DMS53 (cell line): ENCODE data around the gene SYNC.
"Not testable (repeated sequence)": the region's sequence is repeated elsewhere in the genome, so short reads cannot be mapped to it uniquely, and the experiment has no call there.

Experiments
- DNase-seq: peaks from one replicate; lab custom pipeline; 2025; lab: John Stamatoyannopoulos, UW

SYNC gene

DNA sequence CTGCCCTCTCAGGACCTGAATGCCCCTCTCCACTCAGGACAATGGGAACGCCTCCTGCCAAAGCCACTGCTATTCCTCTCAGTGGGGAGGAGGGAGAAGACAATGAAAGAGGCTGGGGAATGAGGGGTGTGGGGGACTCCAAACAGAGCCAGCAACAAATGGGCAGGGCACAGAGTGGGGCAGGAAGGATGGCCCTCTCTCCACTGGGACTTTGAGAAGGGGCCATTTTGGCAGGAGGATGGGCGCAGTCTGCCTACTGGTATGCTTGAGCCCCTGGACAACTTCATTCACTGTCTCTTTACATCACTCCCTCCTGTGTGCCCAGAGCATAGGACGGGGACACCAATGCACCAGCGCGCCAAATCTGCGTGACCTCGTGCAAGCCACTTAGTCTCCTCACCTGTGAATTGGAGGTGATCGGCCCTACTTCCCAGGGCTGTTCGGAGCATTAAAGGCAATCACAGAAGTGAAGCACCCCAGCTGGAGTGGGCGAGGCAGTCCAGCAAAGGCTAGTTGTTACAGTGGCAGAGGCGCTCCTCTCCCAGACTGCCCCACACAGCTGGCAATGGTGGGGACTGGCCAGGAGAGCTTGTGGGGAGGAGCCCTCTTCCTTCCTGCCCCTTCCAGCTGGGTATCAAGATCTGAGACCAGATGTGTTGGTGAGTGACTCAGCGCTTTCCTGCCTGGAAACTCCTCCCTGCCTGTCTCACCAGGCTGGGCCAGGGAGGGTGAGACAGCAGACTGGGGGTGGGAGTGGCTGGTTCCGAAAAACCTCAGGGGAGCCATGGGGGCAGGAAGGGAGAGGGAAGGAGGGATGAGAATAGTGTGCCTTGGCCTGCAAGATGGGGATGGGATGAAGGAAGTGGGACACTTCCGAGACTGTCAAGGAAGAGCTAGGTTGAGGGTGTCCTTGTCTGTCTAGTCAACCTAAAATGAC lies 22.4 kb upstream of the SYNC start:
- DNase-seq: peak; percentile 94

DNA sequence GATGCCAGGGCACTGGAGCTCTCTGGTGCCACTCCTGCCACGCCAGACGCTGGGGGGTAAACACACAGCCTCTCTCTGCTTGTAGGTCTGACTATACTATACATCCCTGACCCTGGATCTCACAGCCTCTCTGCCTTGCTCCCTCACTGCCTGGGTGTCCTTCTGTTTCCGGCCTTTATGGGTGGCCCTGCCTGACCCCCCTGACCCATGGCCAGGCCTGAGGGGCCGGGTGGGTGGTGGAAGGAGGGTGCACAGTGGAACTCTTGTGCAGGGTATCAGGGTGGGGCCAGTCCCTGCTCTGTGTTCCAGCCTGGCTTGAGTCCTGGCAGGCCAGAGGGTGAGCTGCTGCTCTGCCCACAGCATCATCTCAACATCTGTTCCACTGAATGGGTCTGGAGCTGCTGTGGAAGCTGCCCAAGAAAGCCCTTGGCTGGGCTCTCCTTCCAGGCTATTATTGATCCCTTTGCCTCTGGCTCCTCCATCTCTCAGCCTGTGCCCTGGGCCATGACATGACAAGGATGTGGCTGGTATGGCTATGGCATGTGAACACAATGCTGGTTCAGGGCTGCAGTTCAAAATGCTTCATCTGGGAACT lies 17.2 kb upstream of the SYNC start:
- DNase-seq: no peak

DNA sequence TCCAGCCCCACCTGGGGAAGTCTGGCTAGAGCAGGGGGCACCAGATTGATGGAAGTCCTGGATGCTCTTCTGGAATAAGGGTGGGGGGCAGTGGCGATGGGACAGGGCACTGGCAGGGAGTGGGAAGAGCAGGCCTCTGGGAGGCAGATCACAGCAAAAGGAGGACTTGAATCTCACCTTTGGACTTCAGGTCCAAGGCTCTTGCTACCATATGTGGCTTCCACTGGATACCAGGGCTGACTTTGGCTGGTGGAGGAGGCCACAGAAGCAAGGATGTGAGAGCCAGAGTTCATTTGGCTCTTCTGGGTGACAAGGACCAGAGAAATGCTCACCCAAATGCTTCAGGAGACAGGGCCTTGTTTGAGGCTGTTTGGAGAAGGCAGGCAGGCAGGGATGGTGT lies 16.0 kb upstream of the SYNC start:
- no peak for DNase-seq

DNA sequence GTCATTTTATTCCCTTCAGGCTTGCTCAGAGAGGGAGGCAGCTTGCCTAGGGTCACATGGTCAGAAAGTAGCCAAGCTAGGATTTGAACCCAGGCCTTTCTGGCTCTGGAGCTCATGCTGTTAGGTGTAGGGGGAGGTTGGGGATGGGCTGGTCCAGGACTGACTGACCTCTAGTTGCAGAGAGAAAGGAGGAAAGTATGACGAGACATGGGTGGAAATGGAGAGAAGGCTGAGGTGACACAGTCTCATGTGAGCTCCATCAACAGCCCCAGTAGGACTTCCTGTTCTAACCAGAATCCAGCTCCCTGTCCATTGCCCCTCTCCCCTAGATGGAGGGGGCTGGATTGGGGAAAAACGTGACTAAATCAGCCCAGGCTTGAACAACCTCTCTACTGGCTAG lies 15.5 kb upstream of the SYNC start:
- DNase-seq: no peak

DNA sequence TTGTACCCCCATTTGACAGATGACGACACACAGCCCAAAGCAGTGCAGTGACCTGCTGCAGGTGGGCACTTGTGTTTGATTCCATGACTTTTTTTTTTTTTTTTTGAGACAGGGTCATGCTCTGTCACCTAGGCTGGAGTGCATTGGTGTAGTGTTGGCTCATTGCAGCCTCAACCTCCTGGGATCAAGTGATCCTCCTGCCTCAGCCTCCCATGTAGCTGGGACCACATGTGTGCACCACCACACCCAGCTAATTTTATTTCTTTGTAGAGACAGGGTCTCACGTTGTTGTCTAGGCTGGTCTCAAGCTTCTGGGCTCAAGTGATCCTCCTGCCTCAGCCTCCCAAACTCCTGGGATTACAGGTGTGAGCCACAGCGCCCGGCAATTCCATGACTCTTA lies 14.9 kb upstream of the SYNC start:
- DNase-seq: no peak

DNA sequence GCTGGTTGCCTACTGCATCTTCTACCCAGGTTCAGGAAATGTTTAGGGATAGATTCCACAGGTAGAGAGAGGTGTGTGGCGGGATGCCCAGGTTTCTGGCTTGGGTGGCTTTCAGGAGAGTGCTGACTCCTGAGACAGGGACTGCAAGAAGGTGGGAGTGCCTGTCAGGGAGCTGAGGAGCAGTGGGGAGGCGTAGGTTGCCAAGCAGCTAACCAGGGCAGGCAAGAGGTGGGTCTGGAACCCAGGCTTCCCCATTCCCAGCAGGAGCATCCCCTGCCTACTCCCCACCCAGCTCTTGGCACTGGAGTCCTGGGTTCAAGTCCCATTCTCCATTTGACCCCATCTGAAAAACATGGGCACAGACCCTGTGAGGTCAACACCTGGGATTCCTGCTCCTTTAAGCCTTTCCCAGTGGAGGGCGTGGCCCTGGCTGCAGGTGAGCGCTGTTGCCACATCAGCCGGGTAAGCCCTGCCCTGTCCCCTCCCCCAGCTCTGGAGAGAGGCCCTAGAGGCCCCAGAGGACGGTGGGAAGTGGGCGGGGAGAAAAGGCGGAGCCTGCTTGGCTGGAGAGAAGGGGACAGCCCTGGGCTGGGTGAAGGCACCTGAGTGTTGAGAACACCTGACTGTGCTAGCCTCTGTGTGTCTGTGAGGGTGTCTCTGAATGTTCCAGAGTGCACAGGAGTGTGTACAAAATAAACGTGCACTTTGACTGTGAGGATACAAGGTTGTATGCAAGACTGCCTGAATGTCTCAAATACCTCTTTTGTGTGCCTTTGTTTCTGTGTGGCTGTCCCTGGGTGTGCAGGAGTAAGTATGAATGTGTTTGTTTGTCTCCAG lies 14.0 kb upstream of the SYNC start:
- DNase-seq: peak; percentile 99

DNA sequence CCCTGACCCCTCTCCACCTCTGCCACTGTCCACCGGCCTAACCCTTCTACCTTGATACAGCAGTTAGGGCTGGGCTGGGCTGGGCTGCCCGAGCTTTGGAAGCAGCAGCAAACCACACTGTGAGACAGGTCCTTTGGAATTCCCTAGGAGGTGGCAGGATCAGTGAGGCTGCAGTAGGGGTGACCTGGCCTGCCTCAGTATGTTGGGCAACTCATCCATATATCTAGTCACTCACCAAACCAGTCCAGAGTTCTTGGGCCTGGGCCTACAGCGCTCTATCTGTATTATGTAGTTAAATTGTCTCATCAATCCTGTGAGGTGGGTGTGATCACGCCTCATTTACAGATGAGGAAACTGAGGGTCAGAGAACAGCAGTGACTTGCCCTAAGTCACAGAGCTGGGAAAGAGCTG lies 13.3 kb upstream of the SYNC start:
- DNase-seq: no peak

DNA sequence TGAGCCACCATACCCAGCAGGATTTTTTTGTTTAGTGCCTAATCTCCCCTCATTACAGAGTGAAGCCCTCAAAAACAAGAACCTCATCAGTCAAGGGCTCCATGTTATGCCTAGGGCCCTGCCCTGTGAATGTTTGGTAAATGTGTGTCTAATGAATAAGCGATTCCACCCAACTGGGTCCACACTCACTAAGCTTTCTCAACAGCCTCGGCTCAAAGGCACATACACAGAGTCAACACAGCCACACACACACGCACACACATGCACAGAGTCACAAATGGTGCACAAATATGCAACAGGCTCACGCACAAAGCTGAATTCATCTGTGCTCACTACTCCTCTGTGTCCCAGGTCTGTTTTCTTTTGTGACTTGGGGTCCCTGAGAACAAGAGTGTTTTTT lies 11.7 kb upstream of the SYNC start:
- DNase-seq: peak; percentile 26

DNA sequence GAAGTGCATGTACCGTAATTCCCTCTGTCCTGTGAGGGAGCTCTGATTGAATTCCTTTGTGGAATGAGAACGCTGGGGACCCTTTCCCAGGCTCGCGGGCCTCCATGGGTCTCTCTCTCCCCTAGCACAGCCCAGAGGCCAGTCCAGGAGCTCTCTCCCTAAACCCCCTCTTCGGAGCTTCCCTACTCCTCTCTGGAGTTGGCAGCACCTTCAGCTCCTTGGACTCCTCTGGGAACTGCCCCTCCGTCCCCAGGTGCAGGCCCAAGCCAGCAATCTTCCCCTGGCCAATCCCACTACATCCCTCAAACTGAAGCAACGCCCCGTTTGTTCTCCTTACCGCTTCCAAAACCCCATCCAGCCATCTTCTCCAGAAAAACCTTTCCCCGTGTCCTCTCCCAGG lies 10.5 kb upstream of the SYNC start:
- DNase-seq: no peak

DNA sequence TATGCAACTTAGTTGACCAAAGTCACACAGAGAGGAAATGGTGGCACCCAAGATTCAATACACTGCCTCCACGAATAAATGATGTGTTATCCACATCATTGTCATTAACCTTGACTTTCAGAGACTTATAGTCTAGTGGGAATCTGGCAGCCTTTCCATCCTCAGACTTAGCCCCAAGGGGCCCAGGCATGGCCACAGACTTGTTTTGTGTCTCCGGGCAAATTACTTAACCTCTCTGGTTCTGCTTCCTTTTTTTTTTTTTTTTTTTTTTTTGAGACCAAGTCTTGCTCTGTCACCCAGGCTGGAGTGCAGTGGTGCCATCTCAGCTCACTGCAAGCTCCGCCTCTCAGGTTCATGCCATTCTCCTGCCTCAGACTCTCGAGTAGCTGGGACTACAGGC lies 8.7 kb upstream of the SYNC start:
- DNase-seq: not testable (repeated sequence)

DNA sequence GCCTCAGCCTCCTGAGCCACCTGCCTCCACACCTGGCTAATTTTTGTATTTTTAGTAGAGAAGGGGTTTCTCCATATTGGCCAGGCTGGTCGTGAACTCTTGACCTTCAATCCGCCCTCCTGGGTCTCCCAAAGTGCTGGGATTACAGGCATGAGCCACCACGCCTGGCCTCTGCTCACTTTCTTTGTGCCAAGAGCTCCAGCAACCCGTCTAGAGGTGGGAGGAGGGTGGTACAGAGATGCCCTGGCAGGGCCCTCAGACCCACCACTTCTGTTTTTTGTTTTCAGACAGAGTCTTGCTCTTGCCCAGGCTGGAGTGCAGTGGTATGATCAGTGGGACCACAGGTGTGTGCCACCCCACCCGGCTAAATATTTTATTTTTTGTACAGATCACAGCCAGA lies 6.9 kb upstream of the SYNC start:
- DNase-seq: no peak

DNA sequence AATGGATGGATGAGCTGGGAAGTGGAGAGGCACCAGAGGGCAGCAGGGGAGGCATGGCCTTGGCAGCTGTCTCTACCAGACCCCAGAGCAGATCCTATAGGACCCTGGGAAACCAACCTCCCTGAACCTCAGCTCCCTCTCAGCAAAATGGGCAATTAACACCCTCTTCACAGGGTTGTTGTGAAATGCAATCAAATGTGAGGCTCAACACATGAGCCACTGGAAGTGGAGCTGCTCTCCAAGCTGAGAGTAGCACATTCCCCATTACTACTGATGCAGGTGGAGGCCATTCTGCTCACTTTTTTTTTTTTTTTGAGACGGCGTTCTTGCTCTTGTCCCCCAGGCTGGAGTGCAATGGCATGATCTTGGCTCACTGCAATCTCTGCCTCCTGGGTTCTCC lies 6.5 kb upstream of the SYNC start:
- DNase-seq: no peak

DNA sequence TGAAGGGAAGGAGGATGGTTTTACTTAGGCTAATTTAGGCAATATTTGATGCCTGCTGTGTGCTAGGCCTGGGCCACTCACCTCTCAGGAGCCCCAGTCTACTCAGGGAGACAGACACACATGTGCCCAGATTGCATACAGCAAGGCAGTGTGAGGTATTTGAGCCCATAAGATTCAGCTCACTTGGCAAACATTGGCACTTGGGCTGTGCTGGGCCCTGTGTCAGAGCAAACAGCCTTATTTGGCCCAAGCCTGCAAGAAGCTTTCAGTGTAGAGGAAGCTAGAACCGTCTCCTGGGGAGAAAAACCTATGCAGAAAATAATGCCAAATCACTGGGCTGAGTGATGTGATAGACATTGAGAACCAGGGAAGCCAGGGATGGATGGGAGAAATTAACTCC lies 3.9 kb upstream of the SYNC start:
- no peak for DNase-seq

DNA sequence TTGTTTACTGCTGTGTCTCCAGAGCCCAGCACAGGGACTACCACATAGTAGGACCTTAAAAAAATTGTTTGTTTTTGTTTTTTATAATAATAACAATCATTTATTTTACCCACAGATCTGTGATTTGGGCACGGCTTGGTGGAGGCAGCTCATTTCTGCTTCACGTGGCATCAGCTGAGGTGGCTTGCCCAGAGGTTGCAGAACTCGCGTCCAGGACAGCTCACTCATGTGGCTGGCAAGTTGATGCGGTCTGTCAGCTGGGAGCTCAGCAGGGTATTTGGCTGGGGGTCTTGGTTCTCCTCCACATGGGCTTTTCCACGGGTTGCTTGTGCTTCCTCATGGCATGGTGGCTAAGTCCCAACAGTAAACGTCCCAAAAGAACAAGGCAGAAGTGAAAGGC lies 2.9 kb upstream of the SYNC start:
- no peak for DNase-seq

DNA sequence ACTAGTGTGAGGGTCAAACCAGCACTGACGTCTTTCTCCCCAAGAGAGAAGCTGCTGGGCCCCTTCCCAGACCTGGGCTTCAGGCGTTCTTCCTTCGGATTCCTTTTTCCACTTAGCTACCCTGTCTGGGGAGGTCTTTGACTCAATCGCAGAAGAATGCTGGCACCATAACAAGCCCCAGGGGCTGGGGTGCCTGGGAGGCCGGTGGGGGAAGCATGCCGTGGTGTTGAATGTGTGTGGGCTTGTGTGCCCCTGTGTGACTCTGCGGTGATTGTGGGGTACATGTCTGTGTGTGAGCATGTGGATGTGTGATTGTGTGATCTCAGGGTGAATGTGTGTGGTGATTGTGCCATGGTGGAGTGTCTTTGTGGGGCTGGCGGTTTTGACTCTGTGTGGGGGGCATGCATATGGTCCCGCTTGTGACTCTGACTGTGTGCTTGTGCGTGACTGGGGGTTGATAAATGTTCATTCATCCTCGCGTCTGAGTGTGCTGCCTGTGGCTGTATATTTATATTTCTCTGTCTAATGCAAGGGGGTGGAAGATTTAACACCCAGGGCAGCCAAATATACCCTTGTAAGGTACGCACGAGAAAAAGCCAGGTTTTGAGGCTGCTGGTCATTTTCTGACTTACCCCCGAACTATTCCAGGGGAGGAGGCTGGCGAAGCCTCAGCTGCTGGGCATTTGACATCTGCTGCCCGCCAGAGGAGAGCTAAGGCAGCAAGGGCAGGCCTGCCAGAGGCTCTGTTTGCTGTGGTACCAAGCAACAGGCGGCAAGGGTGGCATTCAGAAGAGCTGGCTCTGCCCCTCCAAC lies 1.1 kb upstream of the SYNC start:
- no peak for DNase-seq

DNA sequence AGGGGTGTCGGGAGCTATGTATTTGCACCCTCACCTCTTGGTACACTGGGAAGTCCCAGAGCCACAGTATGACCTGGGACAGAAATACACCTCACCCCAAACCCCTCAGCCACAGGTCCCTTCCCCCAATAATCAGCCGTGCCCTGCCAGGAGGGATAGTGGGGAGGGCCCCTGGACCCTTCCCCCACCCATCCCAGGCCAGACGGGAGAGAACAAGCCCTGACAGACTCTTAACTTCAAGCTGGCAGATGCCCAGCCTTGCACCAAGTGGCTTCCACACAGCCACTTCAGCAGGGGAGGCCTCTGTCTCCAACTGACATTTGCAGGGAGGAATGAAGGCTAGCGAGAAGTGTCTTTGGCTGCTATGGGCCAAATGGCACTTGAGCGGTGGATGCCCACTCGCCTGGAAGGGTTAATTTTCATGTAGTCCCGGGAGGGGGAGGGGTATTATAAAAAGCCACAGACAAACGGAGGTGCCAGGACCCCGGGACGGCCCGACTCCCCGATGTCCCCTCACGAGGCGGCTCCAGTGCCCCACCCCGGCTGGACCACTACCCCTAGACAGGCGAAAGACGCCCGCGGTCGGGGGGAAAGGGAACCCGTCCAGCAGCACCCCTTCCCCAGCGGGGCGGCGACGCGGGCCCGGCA lies 495 bp downstream of the SYNC start:
- peak; percentile 48 for DNase-seq

DNA sequence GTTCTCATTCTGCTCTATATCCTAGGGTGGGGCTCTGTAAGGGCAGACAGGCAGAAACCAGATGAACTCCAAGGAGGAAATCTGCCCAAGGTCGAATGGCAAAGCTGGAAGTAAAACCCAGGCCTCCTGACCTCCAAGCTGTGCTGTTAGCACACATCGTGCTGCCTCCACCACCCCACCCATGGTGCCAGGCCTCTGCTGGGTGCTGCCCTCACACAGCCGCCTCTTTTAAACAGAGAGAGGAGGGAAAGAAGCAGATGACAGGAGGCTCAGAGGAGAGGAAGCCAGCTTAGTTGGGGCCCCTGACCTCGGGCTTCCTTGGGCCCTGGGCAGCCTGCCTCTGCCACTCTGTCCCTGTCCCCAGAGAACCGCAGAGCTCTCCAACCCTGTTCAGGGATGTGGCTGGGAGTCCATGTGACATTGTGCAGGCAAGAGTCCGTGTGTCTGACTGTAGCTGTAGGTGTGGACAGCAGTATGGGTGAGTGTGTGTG lies 1.1 kb downstream of the SYNC start:
- no peak for DNase-seq

DNA sequence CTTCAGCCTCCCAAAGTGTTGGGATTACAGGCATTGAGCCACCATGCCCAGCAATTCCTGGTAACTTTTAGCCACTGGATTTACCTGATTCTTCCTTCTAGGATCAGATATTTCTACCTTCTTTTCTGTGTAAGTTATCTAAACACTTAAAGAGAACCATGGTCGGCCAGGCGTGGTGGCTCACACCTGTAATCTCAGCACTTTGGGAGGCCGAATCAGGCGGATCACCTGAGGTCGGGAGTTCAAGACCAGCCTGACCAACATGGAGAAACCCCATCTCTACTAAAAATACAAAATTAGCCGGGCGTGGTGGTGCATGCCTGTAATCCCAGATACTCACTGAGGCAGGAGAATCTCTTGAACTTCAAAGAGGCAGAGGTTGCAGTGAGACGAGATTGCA lies 5.6 kb downstream of the SYNC start:
- DNase-seq: not testable (repeated sequence)

DNA sequence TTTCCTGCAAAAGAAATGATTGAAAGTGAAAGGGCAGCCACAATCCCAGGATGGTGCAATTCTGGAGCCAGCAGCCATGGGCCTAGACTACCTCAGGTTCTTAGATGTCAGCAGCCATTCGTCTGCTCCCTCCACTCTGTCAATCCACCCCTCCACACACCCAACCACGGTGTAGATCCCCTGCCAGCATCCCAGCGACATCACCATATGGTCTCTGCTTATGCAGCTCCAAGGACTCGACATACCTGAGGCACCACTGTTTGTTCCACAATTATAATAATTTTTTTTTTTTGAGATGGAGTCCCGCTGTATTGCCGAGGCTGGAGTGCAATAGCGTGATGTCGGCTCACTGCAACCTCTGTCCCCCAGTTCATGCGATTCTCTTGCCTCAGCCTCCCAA lies 6.5 kb downstream of the SYNC start:
- no peak for DNase-seq

DNA sequence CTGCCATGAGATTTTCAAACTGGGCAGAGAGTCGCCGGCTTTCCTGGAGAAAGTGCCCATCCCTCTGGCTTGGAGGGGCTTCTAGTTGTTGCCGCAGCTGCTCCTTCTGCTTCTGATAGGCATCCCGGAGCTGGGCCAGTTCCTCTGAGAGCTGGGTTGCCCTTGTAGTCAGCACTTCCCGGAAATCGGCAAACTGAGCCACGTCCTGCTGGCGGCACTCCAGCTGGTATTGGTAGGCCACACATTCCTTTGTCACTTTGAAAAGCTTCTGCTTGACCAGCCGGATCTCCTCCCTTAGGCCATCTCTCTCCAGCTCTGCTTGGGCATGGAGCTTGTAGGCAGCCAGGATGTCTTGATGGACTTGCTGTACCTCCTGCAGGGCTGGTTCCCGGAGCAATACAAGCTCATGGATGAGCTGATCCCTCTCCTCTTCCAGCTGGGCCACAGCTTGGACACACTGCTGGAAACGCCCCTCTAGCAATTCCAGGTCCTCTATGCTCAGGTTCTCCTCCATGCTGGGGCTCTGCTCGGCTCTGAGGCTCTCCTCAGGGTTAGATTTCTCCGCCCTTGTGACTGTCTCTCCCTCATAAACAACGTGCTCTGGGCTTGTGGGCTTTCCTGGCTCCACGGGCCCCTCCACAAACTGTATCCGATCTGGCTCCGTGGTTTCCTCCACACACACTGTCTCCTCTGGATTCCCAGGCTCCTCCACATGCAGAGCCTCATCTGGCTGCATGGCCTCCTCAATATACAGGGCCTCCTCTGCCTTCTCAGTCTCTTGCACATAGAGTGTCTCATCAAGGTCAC lies 7.3 kb downstream of the SYNC start:
- peak; percentile 50 for DNase-seq
